ENCODE results near the gene PIPOX.

PIPOX gene

GRCh38 chr17:29039764-29040598, 3.0 kb upstream of the PIPOX start:
- H3K27ac ChIP-seq (ENCODE audit: low read depth, low read length): peak overlapping the region; percentile 33; the same call in 1 of the 2 replicates

GRCh38 chr17:29041091-29041490, 1.9 kb upstream of the PIPOX start:
- 93% methylated on average over 2 of the region's 2 CpGs for WGBS
- no peaks in the 10 kb centered on the region for H3K9me3 ChIP-seq (ENCODE audit: insufficient read depth, low read depth, low read length)
- H3K4me1 ChIP-seq (ENCODE audit: insufficient read depth, low read length): peaks cover 61% of the 10 kb centered on the region
- no peak overlapping the region for H3K4me3 ChIP-seq (ENCODE audit: low read length)
- H3K27ac ChIP-seq (ENCODE audit: low read depth, low read length): no peak overlapping the region
- no peaks in the 10 kb centered on the region for H3K27me3 ChIP-seq (ENCODE audit: insufficient read depth, low read length)
- peaks cover 4% of the 10 kb centered on the region; the same call in 1 of the 2 replicates for H3K36me3 ChIP-seq (ENCODE audit: insufficient read depth, low read length)
- no peak overlapping the region for H3K9ac ChIP-seq (ENCODE audit: low read depth, low read length)

More at GRCh38 chr17:29039764-29040598, 3.0 kb upstream of the PIPOX start:
- Histone ChIP-seq H3K9me3 (ENCODE audit: insufficient read depth, low read depth, low read length) (peaks cover 1% of the 10 kb centered on the region; the same call in 1 of the 2 replicates), H3K27me3 (ENCODE audit: insufficient read depth, low read length) (no peaks in the 10 kb centered on the region), H3K4me3 (ENCODE audit: low read length) (no peak overlapping the region), H3K4me1 (ENCODE audit: insufficient read depth, low read length) (peaks cover 63% of the 10 kb centered on the region), H3K9ac (ENCODE audit: low read depth, low read length) (no peak overlapping the region), H3K36me3 (ENCODE audit: insufficient read depth, low read length) (peaks cover 2% of the 10 kb centered on the region; the same call in 1 of the 2 replicates)
- WGBS: 81% methylated on average over 13 of the region's 13 CpGs

DNA sequence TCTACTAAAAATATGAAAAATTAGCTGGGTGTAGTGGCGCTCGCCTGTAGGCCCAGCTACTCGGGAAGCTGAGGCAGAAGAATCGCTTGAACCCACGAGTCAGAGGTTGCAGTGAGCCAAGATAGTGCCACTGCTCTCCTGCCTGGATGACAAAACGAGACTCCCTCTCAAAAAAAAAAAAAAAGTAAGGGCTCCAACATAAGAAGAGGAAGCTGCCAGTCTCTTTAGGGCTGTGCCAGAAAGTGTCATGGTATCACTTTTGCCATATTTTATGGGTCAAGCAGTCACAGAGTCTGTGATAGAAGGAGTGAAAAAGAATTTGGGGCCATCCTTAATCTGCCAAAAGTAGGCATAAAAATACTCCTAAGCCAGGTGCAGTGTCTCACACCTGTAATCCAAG, 1.4 kb upstream of the PIPOX start:
- Histone ChIP-seq H3K27ac (ENCODE audit: low read depth, low read length) (peak overlapping the region; percentile 92), H3K27me3 (ENCODE audit: insufficient read depth, low read length) (no peaks in the 10 kb centered on the region), H3K9ac (ENCODE audit: low read depth, low read length) (peak overlapping the region; percentile 31; the same call in 1 of the 2 replicates), H3K36me3 (ENCODE audit: insufficient read depth, low read length) (peaks cover 4% of the 10 kb centered on the region; the same call in 1 of the 2 replicates), H3K4me3 (ENCODE audit: low read length) (no peak overlapping the region), H3K4me1 (ENCODE audit: insufficient read depth, low read length) (peaks cover 57% of the 10 kb centered on the region), H3K9me3 (ENCODE audit: insufficient read depth, low read depth, low read length) (no peaks in the 10 kb centered on the region)
- WGBS: 91% methylated on average over 6 of the region's 6 CpGs

DNA sequence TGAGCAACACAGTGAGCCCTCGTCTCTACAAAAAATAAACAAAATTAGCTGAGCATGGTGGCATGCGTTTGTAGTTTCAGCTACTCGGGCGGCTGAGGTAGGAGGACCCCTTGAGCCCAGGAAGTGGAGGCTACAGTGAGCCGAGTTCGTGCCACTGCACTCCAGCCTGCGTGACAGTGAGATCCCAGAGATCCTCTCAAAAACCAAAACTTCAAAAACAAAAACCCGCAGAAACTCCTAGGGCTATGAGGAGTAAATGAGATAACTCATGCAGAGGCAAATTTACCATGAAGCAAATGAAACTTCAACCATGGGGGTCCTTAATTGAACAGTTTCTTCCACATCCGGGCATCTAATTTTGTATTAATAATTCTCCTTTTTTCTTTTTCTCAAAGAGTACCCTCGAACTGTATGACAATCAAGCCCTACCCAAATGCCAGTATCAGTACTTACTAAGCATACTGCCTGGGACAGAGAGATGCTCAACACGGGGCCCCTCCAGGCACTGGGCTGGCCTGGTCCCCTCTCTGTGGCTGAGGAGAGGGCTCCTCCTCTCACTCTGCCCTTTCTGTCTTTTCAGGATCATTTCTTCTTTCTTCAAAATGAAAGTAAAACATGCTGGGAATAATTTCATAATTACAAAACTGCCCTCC, 789 bp upstream of the PIPOX start:
- peak overlapping the region; percentile 92 for H3K27ac ChIP-seq (ENCODE audit: low read depth, low read length)
- 71% methylated on average over 10 of the region's 11 CpGs for WGBS

DNA sequence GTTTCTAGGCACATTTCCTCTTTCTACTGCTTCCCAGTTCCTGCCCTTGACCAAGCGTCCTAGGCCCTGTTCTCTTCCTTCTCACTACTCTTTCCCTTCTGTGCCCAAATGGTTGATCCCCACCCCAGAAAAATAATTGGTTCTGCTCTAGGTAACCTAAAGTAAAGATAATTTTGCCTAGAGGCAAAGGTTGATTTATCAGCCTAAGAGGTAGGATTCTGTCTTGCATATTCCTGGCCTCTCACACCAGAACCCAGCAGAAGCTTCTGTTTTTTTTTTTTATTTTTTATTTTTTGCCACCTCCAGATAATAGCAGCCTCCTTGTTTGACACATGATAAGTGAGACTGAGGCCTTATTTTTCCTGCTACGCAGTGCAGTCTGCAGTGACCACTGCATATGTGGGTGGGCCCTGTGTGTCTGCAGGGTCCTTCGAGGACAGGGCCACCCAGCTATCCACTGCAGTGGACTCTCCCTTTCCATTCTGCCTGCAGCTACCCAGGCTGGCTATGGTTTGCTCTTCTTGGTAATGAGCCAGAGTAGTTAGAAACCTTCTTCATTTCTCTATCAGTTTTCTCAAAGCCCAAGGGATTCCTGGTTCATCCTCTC, 701 bp downstream of the PIPOX start:
- H3K4me3 ChIP-seq (ENCODE audit: low read length): no peak overlapping the region
- peaks cover 46% of the 10 kb centered on the region for H3K4me1 ChIP-seq (ENCODE audit: insufficient read depth, low read length)
- peak overlapping the region; percentile 98 for H3K27ac ChIP-seq (ENCODE audit: low read depth, low read length)
- H3K9ac ChIP-seq (ENCODE audit: low read depth, low read length): peak overlapping the region; percentile 80
- no peaks in the 10 kb centered on the region for H3K9me3 ChIP-seq (ENCODE audit: insufficient read depth, low read depth, low read length)
- 94% methylated on average over 3 of the region's 3 CpGs for WGBS
- H3K27me3 ChIP-seq (ENCODE audit: insufficient read depth, low read length): no peaks in the 10 kb centered on the region
- peaks cover 4% of the 10 kb centered on the region; the same call in 1 of the 2 replicates for H3K36me3 ChIP-seq (ENCODE audit: insufficient read depth, low read length)

More for the DNA sequence above, 789 bp upstream of the PIPOX start:
- H3K9me3 ChIP-seq (ENCODE audit: insufficient read depth, low read depth, low read length): no peaks in the 10 kb centered on the region
- peak overlapping the region; percentile 31 for H3K9ac ChIP-seq (ENCODE audit: low read depth, low read length)
- H3K27me3 ChIP-seq (ENCODE audit: insufficient read depth, low read length): no peaks in the 10 kb centered on the region
- peaks cover 4% of the 10 kb centered on the region; the same call in 1 of the 2 replicates for H3K36me3 ChIP-seq (ENCODE audit: insufficient read depth, low read length)
- H3K4me3 ChIP-seq (ENCODE audit: low read length): no peak overlapping the region; the same call in 1 of the 2 replicates
- H3K4me1 ChIP-seq (ENCODE audit: insufficient read depth, low read length): peaks cover 51% of the 10 kb centered on the region

DNA sequence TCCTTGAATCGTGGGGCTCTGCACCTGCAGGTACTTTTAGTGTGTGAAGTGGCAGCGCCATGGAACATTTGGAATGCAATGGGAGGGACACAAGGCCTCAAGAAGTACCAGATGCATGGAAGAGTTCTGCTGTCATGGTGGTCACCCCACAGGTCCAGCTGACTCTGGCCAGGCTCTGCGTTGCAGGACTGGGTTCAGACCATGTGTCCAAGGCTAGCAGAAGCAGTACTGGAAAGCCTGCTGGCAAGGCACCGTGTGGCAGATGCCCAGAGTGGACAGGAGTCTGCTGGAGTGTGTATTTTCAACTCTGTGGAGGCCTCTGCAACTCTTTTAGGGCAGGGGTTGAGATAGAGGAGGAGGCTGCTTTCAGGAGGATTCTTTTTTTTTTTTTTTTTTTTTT, 2.1 kb downstream of the PIPOX start:
- Histone ChIP-seq H3K4me3 (ENCODE audit: low read length) (no peak overlapping the region), H3K36me3 (ENCODE audit: insufficient read depth, low read length) (peaks cover 4% of the 10 kb centered on the region; the same call in 1 of the 2 replicates), H3K9ac (ENCODE audit: low read depth, low read length) (no peak overlapping the region), H3K27me3 (ENCODE audit: insufficient read depth, low read length) (no peaks in the 10 kb centered on the region), H3K9me3 (ENCODE audit: insufficient read depth, low read depth, low read length) (no peaks in the 10 kb centered on the region), H3K27ac (ENCODE audit: low read depth, low read length) (no peak overlapping the region), H3K4me1 (ENCODE audit: insufficient read depth, low read length) (peaks cover 44% of the 10 kb centered on the region)
- WGBS: 96% methylated on average over 4 of the region's 4 CpGs

- no peak overlapping the region for H3K9ac ChIP-seq (ENCODE audit: low read depth, low read length)
- WGBS: 86% methylated on average over 7 of the region's 7 CpGs
These were observed 3.0 kb downstream of the PIPOX start for GRCh38 chr17:29045734-29046472.

DNA sequence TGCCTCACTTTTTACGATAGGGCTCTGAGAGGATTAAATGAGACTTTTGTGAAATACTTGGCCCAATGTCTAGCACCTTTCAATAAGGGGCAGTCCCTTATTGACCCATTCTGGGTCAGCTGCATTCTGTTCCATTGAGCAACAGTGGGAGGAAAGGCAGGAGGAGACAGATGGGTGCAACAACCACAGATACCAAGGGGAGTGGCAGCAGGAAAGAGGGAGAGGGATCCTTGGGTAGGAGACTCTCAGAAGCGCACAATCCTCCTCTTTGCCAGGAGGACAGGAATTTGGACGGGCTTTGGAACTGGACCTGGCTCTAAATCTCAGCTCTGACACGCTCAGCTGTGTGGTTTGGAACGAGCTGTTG, 3.5 kb downstream of the PIPOX start:
- Histone ChIP-seq H3K4me3 (ENCODE audit: low read length) (no peak overlapping the region), H3K9me3 (ENCODE audit: insufficient read depth, low read depth, low read length) (no peaks in the 10 kb centered on the region), H3K36me3 (ENCODE audit: insufficient read depth, low read length) (peaks cover 4% of the 10 kb centered on the region; the same call in 1 of the 2 replicates), H3K27ac (ENCODE audit: low read depth, low read length) (no peak overlapping the region), H3K27me3 (ENCODE audit: insufficient read depth, low read length) (no peaks in the 10 kb centered on the region), H3K4me1 (ENCODE audit: insufficient read depth, low read length) (peaks cover 40% of the 10 kb centered on the region), H3K9ac (ENCODE audit: low read depth, low read length) (no peak overlapping the region)
- WGBS: 96% methylated on average over 5 of the region's 5 CpGs

More at GRCh38 chr17:29045734-29046472, 3.0 kb downstream of the PIPOX start:
- no peak overlapping the region for H3K4me3 ChIP-seq (ENCODE audit: low read length)
- H3K4me1 ChIP-seq (ENCODE audit: insufficient read depth, low read length): peaks cover 40% of the 10 kb centered on the region
- H3K36me3 ChIP-seq (ENCODE audit: insufficient read depth, low read length): peaks cover 4% of the 10 kb centered on the region; the same call in 1 of the 2 replicates
- H3K9me3 ChIP-seq (ENCODE audit: insufficient read depth, low read depth, low read length): no peaks in the 10 kb centered on the region
- H3K27me3 ChIP-seq (ENCODE audit: insufficient read depth, low read length): no peaks in the 10 kb centered on the region
- H3K27ac ChIP-seq (ENCODE audit: low read depth, low read length): no peak overlapping the region

DNA sequence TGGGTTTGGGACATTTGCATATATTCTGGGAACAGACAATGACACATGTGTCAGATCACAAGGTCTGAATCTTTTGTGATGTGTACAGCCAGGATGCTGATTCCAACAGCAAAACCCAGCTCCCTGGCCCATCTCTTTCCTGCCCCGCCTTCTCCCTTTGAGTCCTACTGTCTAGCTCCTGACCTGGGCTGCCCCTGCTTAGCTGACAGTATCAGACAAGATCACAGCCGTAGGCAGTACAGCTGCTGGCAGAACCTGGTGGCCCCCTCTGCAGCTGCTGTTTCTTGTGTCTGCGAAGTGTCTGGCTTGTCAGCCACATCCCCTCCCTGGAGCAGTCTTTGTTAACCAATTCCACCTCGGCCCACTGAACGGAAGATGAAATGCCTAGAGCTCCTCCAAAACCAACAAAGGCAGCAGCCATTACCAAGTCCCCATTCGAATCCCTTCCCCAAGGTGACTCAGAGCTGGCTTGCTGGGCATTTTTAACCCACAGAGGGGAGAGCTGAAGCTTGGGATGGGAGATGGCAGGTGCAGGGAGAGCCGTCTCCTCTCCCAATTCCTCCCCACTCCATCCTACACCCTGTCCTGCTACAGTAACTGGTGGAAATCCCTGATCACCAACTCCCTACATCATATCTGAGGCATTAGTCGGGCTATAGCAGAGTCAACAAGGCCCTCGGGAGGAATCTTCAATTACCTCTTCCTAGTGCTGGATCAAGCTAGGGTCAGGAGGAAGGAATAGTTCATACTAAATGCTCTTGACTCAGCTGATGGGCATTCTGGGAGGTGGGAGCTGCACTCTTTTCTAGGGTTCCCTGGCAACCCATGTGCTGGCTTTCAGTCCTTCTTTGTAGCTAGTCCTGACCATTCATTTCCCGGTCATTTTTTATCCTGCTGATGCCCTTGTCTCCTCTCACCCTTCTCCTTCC, 5.8 kb downstream of the PIPOX start:
- Histone ChIP-seq H3K4me3 (ENCODE audit: low read length) (no peak overlapping the region), H3K27ac (ENCODE audit: low read depth, low read length) (no peak overlapping the region), H3K36me3 (ENCODE audit: insufficient read depth, low read length) (peaks cover 4% of the 10 kb centered on the region; the same call in 1 of the 2 replicates), H3K9me3 (ENCODE audit: insufficient read depth, low read depth, low read length) (no peaks in the 10 kb centered on the region), H3K4me1 (ENCODE audit: insufficient read depth, low read length) (peaks cover 21% of the 10 kb centered on the region), H3K27me3 (ENCODE audit: insufficient read depth, low read length) (no peaks in the 10 kb centered on the region), H3K9ac (ENCODE audit: low read depth, low read length) (no peak overlapping the region)
- 58% methylated on average over 10 of the region's 10 CpGs for WGBS
